ENCODE data around the gene MACROD2. TPM values are rescaled to one million over a fixed set of nuclear protein-coding genes. Genes with fewer than 3 reads are reported as not detected.
A peak's percentile ranks its signal among the peaks of the same experiment; 100 is the strongest.

MACROD2 gene
- polyA plus RNA-seq, 6 donors from 2014 or later: 27.2 to 49.3 (median 36.4) TPM

- Mint-ChIP-seq H3K9me3 (peaks cover 0 to 4% (median 0%) of the 10 kb centered on the region in 7 donors), H3K4me3 (peak overlapping the region in 1 of 8 donors; percentile 25), H3K27ac (peak overlapping the region in 1 of 6 donors; percentile 66), H3K36me3 (no peaks in the 10 kb centered on the region), H3K4me1 (peaks cover 48 to 74% (median 50%) of the 10 kb centered on the region in 3 donors), H3K27me3 (no peaks in the 10 kb centered on the region)
- ATAC-seq (ENCODE audit: low read depth in 2 of 2) (no peak), DNase-seq (no peak)
Measured at GRCh38 chr20:16098890-16099639, 2103.7 kb downstream of the MACROD2 start.

DNA sequence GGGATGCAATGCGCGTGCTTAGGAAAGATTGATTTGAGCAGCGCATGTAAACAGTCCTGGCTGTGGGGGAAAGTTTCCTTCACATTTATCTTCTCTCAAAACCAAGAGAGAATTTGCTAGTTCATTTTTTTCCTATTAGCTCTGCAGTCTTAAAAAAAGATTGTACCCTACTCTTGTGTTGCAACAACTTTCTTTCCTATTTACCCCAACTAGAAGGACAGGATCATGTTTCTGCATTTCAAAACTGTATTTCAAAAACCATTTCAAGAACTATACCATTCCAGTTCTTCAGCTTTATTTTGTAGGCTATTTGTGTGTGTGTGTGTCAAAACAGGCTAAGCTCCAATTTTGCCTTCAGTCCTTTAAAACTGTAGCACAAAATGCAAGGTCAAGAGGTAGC lies 2104.8 kb downstream of the MACROD2 start:
- H3K4me1 Mint-ChIP-seq: peaks cover 48 to 72% (median 55%) of the 10 kb centered on the region in 3 donors
- no peak overlapping the region for H3K4me3 Mint-ChIP-seq
- ATAC-seq (ENCODE audit: low read depth in 2 of 2): no peak
- no peaks in the 10 kb centered on the region for H3K36me3 Mint-ChIP-seq
- H3K27me3 Mint-ChIP-seq: no peaks in the 10 kb centered on the region
- no peak for DNase-seq
- H3K9me3 Mint-ChIP-seq: peaks cover 0 to 4% (median 0%) of the 10 kb centered on the region in 7 donors
- H3K27ac Mint-ChIP-seq: no peak overlapping the region

DNA sequence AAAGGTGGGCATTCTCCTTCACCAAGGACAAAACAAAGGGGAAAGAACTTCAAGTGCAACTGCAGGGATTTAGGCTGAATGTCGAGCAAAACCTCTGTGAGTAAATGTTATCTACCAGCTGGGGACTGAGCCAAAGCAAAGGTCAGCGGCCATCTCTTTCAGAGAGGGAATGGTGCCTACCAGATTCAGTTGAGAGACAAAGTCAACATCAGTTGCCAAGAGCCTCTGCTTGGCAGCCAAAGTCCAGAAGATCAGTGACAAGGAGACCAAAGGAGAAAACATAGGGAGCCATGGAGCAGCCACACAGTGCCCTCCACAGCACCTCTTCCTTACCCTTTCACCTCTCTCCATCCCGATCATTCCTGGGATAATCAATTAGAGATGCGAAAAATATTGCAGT lies 2105.5 kb downstream of the MACROD2 start:
- no peak for ATAC-seq (ENCODE audit: low read depth in 2 of 2)
- peaks cover 42 to 65% (median 53%) of the 10 kb centered on the region in 3 donors for H3K4me1 Mint-ChIP-seq
- no peaks in the 10 kb centered on the region for H3K36me3 Mint-ChIP-seq
- peaks cover 0 to 3% (median 0%) of the 10 kb centered on the region in 7 donors for H3K9me3 Mint-ChIP-seq
- DNase-seq: no peak
- H3K27ac Mint-ChIP-seq: peak overlapping the region in 4 of 6 donors; percentile 14 to 90 (median 72)
- H3K4me3 Mint-ChIP-seq: peak overlapping the region in 3 of 8 donors; percentile 2 to 48 (median 4)
- no peaks in the 10 kb centered on the region for H3K27me3 Mint-ChIP-seq

Other genes with a start within 250 kb of the MACROD2 start
- gene ESF1, start 210.6 kb upstream of the MACROD2 start, polyA plus RNA-seq (ENCODE audit: low read depth in 6 of 6): 10 to 100 TPM in 1 of 6 donors, 1 to 10 TPM in 5; 5.9 to 14.3 (median 8.1) TPM
- gene NDUFAF5, start 210.5 kb upstream of the MACROD2 start, polyA plus RNA-seq (ENCODE audit: low read depth in 6 of 6): 1 to 10 TPM in 5 of 6 donors, not detected in 1; 6.8 to 9.0 (median 8.1) TPM
- not detected for gene SEL1L2, start 4.9 kb upstream of the MACROD2 start, polyA plus RNA-seq (ENCODE audit: low read depth in 6 of 6)